ENCODE results near the gene HNF1A. TPM values are rescaled to one million over a fixed set of nuclear protein-coding genes. Genes with fewer than 3 reads are reported as not detected.
"Not testable (repeated sequence)": the region's sequence is repeated elsewhere in the genome, so short reads cannot be mapped to it uniquely, and the experiment has no call there.

HNF1A gene
- total and polyA plus RNA-seq, 2 donors (not counting 3 experiments of a cell fraction or from before 2014, with no cell fraction given), result not detected

DNA sequence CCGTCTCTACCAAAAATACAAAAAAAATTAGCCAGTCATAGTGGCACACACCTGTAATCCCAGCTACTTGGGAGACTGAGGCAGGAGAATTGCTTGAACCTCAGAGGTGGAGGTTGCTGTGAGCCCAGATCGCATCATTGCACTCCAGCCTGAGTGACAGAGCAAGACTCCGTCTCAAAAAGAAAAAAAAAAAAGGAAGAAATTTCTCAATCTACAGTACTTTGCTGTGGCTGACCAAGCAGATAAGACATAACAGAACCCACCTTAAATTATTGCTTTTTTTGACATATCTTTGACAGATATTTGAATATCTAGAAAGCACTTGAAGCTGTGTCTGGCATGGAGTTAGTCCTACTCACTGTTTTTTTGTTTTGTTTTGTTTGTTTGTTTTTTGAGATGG, 34.9 kb upstream of the HNF1A start:
- Histone ChIP-seq H3K9ac (replicated peaks; ENCODE audit: extremely low read depth, insufficient read depth, low read length) (no peak overlapping the region), H3K4me2 (ENCODE audit: insufficient read depth, low read length) (no peak overlapping the region), H4K20me1 (replicated peaks; ENCODE audit: control insufficient read depth, extremely low read depth, insufficient read depth, low read length) (no peaks in the 10 kb centered on the region), H2AFZ (ENCODE audit: low read depth, low read length) (no peak overlapping the region), H3K9me3 (replicated peaks; ENCODE audit: control insufficient read depth, insufficient read depth, low read length) (no peaks in the 10 kb centered on the region), H3K27ac (ENCODE audit: insufficient read depth, low read depth, low read length) (no peak overlapping the region), H3K36me3 (ENCODE audit: control insufficient read depth in 2 of 2, extremely low read depth in 1 of 2, insufficient read depth in 2 of 2, low read length in 2 of 2) (no peaks in the 10 kb centered on the region), H3K27me3 (ENCODE audit: control insufficient read depth in 2 of 2, insufficient read depth in 2 of 2, low read length in 2 of 2) (peaks cover 0 to 3% of the 10 kb centered on the region in 2 experiments), H3K79me2 (ENCODE audit: control insufficient read depth, insufficient read depth, low read length) (no peaks in the 10 kb centered on the region), H3K4me3 (replicated peaks in 1 of 3; ENCODE audit: insufficient read depth in 1 of 3, low read depth in 1 of 3, low read length in 3 of 3) (no peak overlapping the region), H3K9me1 (replicated peaks; ENCODE audit: control insufficient read depth, extremely low read depth, insufficient read depth, low read length) (no peaks in the 10 kb centered on the region), H3K4me1 (ENCODE audit: control insufficient read depth, extremely low read depth, insufficient read depth, low read length) (no peaks in the 10 kb centered on the region)
- no peak for TF ChIP-seq JUN (IDR thresholded peaks at IDR 0.05; ENCODE audit: borderline replicate concordance, insufficient read depth, insufficient read length, low read depth)
- no peak for TF ChIP-seq FOS (IDR thresholded peaks at IDR 0.05; ENCODE audit: borderline replicate concordance, insufficient read depth, low read length)
- no peak for TF ChIP-seq POLR2A (IDR thresholded peaks at IDR 0.05; ENCODE audit: low read depth, low read length)
- no peak for TF ChIP-seq POLR2AphosphoS5 (IDR thresholded peaks at IDR 0.05; ENCODE audit: insufficient read depth, low read depth, low read length)
- TF ChIP-seq, protein P1, sequence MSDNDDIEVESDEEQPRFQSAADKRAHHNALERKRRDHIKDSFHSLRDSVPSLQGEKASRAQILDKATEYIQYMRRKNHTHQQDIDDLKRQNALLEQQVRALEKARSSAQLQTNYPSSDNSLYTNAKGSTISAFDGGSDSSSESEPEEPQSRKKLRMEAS (IDR thresholded peaks at IDR 0.05; ENCODE audit: insufficient read depth, insufficient read length), result no peak
- DNase-seq (ENCODE audit: low read depth, low spot score) (no peak), FAIRE-seq (no peak)
- dilution Hi-C loops (cut with MboI; ENCODE audit: extremely low pct_ligation_motif_present, low sequenced_read_pairs) (no loop called here), intact Hi-C loops (cut with micrococcal nuclease) (no loop called here)
- BruUV-seq (replicated peaks), result no TSS peak
- POLR2A ChIA-PET, result interaction anchor here (0.7 kb wide), 1 partner anchor 188 kb away, joined by 3 read pairs; no protein-coding TSS in a partner anchor
- CTCF ChIA-PET, result interaction anchor here (0.6 to 3.6 kb wide), 12 partner anchors 10 to 337 kb away, joined by 3 to 23 read pairs (median 4); no protein-coding TSS in a partner anchor

DNA sequence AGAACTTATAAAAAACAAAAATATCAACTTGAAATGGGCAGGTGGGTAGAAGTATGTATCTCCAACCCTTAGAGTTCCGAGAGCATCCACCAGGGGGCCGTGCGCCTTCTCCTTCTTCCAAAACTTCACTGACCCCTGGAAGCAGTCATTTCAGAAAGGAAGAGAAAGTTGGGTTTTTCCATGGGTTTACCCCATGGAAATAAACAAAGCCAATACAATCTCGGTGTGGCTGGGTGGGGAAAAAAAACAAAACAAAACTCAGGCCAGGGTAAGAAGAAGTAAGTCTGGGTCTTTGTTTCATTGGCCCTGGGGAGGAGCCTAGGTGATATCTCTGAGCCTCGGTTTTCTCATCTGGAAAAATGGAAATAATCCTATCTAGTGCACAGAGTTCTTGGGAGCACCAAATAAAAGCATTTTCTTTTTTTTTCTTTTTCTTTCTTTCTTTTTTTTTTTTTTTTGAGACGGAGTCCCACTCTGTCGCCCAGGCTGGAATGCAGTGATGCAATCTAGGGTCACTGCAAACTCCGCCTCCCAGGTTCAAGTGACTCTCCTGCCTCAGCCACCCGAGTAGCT, 33.6 kb upstream of the HNF1A start:
- Histone ChIP-seq H3K27ac (ENCODE audit: insufficient read depth, low read depth, low read length) (no peak overlapping the region), H3K4me2 (ENCODE audit: insufficient read depth, low read length) (no peak overlapping the region), H4K20me1 (replicated peaks; ENCODE audit: control insufficient read depth, extremely low read depth, insufficient read depth, low read length) (no peaks in the 10 kb centered on the region), H2AFZ (ENCODE audit: low read depth, low read length) (no peak overlapping the region), H3K4me1 (ENCODE audit: control insufficient read depth, extremely low read depth, insufficient read depth, low read length) (no peaks in the 10 kb centered on the region), H3K36me3 (ENCODE audit: control insufficient read depth in 2 of 2, extremely low read depth in 1 of 2, insufficient read depth in 2 of 2, low read length in 2 of 2) (no peaks in the 10 kb centered on the region), H3K79me2 (ENCODE audit: control insufficient read depth, insufficient read depth, low read length) (no peaks in the 10 kb centered on the region), H3K9ac (replicated peaks; ENCODE audit: extremely low read depth, insufficient read depth, low read length) (no peak overlapping the region), H3K9me3 (replicated peaks; ENCODE audit: control insufficient read depth, insufficient read depth, low read length) (no peaks in the 10 kb centered on the region), H3K27me3 (ENCODE audit: control insufficient read depth in 2 of 2, insufficient read depth in 2 of 2, low read length in 2 of 2) (no peaks in the 10 kb centered on the region), H3K9me1 (replicated peaks; ENCODE audit: control insufficient read depth, extremely low read depth, insufficient read depth, low read length) (no peaks in the 10 kb centered on the region), H3K4me3 (replicated peaks in 1 of 3; ENCODE audit: insufficient read depth in 1 of 3, low read depth in 1 of 3, low read length in 3 of 3) (no peak overlapping the region)
- dilution Hi-C loops (cut with MboI; ENCODE audit: extremely low pct_ligation_motif_present, low sequenced_read_pairs), result no loop called here
- ChIA-PET POLR2A (no interaction called here), CTCF (interaction anchor here (0.6 to 3.6 kb wide), 8 partner anchors 27 to 339 kb away, joined by 3 to 23 read pairs (median 4); no protein-coding TSS in a partner anchor)
- DNase-seq (ENCODE audit: low read depth, low spot score), result peak; percentile 54
- no peak for TF ChIP-seq POLR2AphosphoS5 (IDR thresholded peaks at IDR 0.05; ENCODE audit: insufficient read depth, low read depth, low read length)
- peak; percentile 72 for TF ChIP-seq CTCF (IDR thresholded peaks at IDR 0.05; ENCODE audit: extremely low read depth in 1 of 2, insufficient read depth in 1 of 2, low read depth in 1 of 2, low read length in 2 of 2)
- intact Hi-C loops (cut with micrococcal nuclease), result loop anchor here (2.0 kb wide), 1 partner anchor 166 kb away; no protein-coding TSS in a partner anchor
- peak; percentile 78 for FAIRE-seq
- BruUV-seq (replicated peaks), result no TSS peak

- POLR2A ChIA-PET; H3K9ac ChIP-seq (replicated peaks; ENCODE audit: extremely low read depth, insufficient read depth, low read length); H3K4me3 ChIP-seq (replicated peaks in 1 of 3; ENCODE audit: insufficient read depth in 1 of 3, low read depth in 1 of 3, low read length in 3 of 3); FAIRE-seq; H3K27me3 ChIP-seq (ENCODE audit: control insufficient read depth in 2 of 2, insufficient read depth in 2 of 2, low read length in 2 of 2); H3K9me1 ChIP-seq (replicated peaks; ENCODE audit: control insufficient read depth, extremely low read depth, insufficient read depth, low read length); BruUV-seq (replicated peaks); H3K9me3 ChIP-seq (replicated peaks; ENCODE audit: control insufficient read depth, insufficient read depth, low read length); H3K36me3 ChIP-seq (ENCODE audit: control insufficient read depth in 2 of 2, extremely low read depth in 1 of 2, insufficient read depth in 2 of 2, low read length in 2 of 2); dilution Hi-C loops (cut with MboI; ENCODE audit: extremely low pct_ligation_motif_present, low sequenced_read_pairs); H2AFZ ChIP-seq (ENCODE audit: low read depth, low read length); H3K79me2 ChIP-seq (ENCODE audit: control insufficient read depth, insufficient read depth, low read length); H3K4me1 ChIP-seq (ENCODE audit: control insufficient read depth, extremely low read depth, insufficient read depth, low read length); H3K4me2 ChIP-seq (ENCODE audit: insufficient read depth, low read length); DNase-seq (ENCODE audit: low read depth, low spot score); H3K27ac ChIP-seq (ENCODE audit: insufficient read depth, low read depth, low read length); H4K20me1 ChIP-seq (replicated peaks; ENCODE audit: control insufficient read depth, extremely low read depth, insufficient read depth, low read length): not testable (repeated sequence)
- CTCF ChIA-PET, result interaction anchor here (0.7 to 1.0 kb wide), 2 partner anchors 37 to 220 kb away, joined by 4 read pairs; no protein-coding TSS in a partner anchor
- intact Hi-C loops (cut with micrococcal nuclease), result loop anchor here (2.0 kb wide), 1 partner anchor 165 kb away; no protein-coding TSS in a partner anchor
These were observed 32.8 kb upstream of the HNF1A start for GRCh38 chr12:120945516-120945915.

Measured in endothelial cell of umbilical vein (primary cell).